ENCODE measurements around the gene ESRP2. TPM values are rescaled to one million over a fixed set of nuclear protein-coding genes. Genes with fewer than 3 reads are reported as not detected.

ESRP2 gene
- total and polyA plus RNA-seq, 7 donors = under 0.01 to 50.0 (median 12.1) TPM; not detected in 1

DNA sequence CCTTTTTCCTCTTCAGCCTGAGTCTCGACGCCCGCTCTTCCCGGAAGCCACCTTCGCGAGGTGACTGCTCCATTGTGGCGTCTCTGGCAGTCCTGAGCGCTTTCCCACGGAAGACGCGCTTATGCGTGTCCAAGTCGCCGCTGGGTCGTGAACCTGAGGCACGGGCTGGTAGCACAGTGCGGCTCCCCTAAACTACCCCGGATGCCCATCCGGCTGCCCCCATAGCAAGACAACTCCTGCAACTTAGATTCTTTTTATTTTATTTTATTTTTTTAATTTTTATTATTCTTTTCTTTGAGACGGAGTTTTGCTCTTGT lies 2.1 kb upstream of the ESRP2 start:
- intact Hi-C loops (cut with DNase I) = no loop called here
- peak overlapping the region; percentile 39 to 73 (median 54) for H3K4me3 ChIP-seq
- H3K4me1 ChIP-seq = peaks cover 0 to 37% (median 35%) of the 10 kb centered on the region in 4 donors
- H3K9me3 ChIP-seq = no peaks in the 10 kb centered on the region
- H3K27ac ChIP-seq = peak overlapping the region; percentile 74 to 88 (median 80)
- no peak for DNase-seq
- no peaks in the 10 kb centered on the region for H3K36me3 ChIP-seq
- WGBS, 2 donors = 7 to 12% methylated on average over 20 of the region's 20 CpGs
- H3K27me3 ChIP-seq = no peaks in the 10 kb centered on the region
- no peak for TF ChIP-seq POLR2A (IDR thresholded peaks at IDR 0.05)
- TF ChIP-seq POLR2AphosphoS5 (IDR thresholded peaks at IDR 0.05) = no peak
- TF ChIP-seq, protein P1, sequence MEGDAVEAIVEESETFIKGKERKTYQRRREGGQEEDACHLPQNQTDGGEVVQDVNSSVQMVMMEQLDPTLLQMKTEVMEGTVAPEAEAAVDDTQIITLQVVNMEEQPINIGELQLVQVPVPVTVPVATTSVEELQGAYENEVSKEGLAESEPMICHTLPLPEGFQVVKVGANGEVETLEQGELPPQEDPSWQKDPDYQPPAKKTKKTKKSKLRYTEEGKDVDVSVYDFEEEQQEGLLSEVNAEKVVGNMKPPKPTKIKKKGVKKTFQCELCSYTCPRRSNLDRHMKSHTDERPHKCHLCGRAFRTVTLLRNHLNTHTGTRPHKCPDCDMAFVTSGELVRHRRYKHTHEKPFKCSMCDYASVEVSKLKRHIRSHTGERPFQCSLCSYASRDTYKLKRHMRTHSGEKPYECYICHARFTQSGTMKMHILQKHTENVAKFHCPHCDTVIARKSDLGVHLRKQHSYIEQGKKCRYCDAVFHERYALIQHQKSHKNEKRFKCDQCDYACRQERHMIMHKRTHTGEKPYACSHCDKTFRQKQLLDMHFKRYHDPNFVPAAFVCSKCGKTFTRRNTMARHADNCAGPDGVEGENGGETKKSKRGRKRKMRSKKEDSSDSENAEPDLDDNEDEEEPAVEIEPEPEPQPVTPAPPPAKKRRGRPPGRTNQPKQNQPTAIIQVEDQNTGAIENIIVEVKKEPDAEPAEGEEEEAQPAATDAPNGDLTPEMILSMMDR (IDR thresholded peaks at IDR 0.05) = no peak
- TF ChIP-seq EP300 (IDR thresholded peaks at IDR 0.05) = no peak

DNA sequence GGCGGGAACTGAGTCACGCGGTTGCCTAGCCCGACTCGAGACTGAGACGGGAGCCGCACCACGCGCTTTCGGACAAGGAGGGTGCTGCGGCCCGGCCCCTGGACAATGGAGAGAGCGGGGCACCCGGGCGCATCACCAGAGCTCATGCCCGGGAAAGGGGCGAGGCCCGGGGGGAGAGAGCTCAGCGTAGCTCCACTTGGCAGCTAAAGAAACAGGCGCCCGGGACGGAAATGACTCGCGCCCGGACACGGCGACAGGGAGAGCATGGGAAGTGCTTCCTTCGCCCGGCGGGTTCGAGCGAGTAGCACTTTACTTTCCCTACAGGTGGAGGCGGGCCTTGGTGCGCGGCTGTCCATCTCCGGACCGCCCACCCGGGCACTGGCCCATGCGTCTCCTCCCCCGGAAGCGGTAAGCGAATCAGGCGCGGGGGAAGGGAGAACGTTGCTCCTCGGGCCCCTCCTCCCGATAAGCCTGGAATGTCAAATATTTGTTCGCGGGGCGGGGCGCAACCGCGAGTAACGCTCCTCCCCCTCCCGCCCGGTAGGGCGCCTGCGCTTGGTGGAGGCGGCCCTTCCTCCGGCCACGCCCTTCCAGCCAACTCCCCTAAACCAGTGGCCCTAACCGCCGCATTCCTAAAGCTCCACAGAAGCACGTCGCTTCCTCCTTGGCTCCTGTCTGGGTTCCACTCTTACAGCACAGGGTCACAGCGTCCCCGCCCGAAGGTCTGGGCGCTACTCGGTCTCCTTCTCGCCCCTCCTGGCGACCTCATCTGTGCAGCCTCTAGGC lies 1.5 kb upstream of the ESRP2 start:
- Histone ChIP-seq H3K27ac (peak overlapping the region; percentile 74 to 88 (median 80)), H3K27me3 (no peaks in the 10 kb centered on the region), H3K4me1 (peaks cover 0 to 37% (median 35%) of the 10 kb centered on the region in 4 donors), H3K9me3 (no peaks in the 10 kb centered on the region), H3K36me3 (no peaks in the 10 kb centered on the region), H3K4me3 (peak overlapping the region; percentile 39 to 73 (median 54))
- DNase-seq = peak; percentile 99
- peak; percentile 82 to 95 (median 94) for TF ChIP-seq POLR2AphosphoS5 (IDR thresholded peaks at IDR 0.05)
- TF ChIP-seq EP300 (IDR thresholded peaks at IDR 0.05) = peak in 1 of 4 donors; percentile 28
- TF ChIP-seq, protein P1 (IDR thresholded peaks at IDR 0.05) = no peak
- TF ChIP-seq POLR2A (IDR thresholded peaks at IDR 0.05) = peak; percentile 45 to 76
- WGBS, 2 donors = 0% methylated on average over 72 of the region's 72 CpGs
- intact Hi-C loops (cut with DNase I) = no loop called here

- H3K4me1 ChIP-seq = peaks cover 0 to 37% (median 35%) of the 10 kb centered on the region in 4 donors
- TF ChIP-seq POLR2A (IDR thresholded peaks at IDR 0.05) (no peak), POLR2AphosphoS5 (IDR thresholded peaks at IDR 0.05) (no peak), EP300 (IDR thresholded peaks at IDR 0.05) (no peak)
- TF ChIP-seq, protein P1 (IDR thresholded peaks at IDR 0.05) = no peak
- 3 to 9% methylated on average over 21 of the region's 21 CpGs for WGBS, 2 donors
- intact Hi-C loops (cut with DNase I) = no loop called here
- peak; percentile 76 for DNase-seq
- H3K36me3 ChIP-seq = no peaks in the 10 kb centered on the region
- H3K4me3 ChIP-seq = peak overlapping the region; percentile 39 to 73 (median 54)
- no peaks in the 10 kb centered on the region for H3K9me3 ChIP-seq
- H3K27me3 ChIP-seq = no peaks in the 10 kb centered on the region
- peak overlapping the region; percentile 74 to 88 (median 80) for H3K27ac ChIP-seq
These were observed 907 bp upstream of the ESRP2 start for GRCh38 chr16:68236826-68237242.

DNA sequence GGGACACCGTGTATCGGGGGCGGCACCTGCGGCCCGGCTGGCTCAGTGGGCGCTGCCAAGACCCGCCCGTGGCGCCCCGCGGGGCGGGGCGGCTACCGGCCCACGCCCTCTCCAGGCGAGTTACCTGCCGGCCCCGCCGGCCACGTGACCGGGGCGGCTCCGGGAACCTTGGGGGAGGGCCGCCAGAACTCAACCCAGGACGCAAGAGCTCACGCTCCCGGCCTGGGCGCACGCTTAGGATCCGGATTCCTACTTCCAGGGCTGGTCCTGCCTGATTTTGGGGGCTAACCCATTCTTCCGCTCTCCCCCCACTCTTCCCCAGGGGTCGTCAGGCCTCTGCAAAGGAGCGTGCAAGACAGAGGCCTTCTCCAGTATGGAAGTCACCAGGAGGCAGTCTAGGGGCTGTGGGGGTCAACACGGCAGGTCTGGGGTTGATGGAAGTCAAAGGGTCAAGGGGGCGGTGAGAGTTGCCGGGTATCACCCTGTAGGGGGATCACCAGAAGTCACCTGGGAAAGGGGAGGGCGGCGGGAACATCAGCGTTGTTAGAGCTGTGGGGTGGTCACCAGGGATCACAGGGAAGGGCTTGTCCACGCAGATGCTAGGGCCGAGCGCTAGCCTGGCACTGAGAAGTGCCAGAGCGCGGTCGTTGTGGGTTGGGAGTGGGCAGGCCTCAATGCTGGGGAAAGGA lies 354 bp upstream of the ESRP2 start:
- 3 to 8% methylated on average over 45 of the region's 45 CpGs for WGBS, 2 donors
- intact Hi-C loops (cut with DNase I) = no loop called here
- H3K36me3 ChIP-seq = no peaks in the 10 kb centered on the region
- H3K27ac ChIP-seq = peak overlapping the region; percentile 74 to 88 (median 80)
- H3K9me3 ChIP-seq = no peaks in the 10 kb centered on the region
- peak; percentile 77 for DNase-seq
- peak overlapping the region in 3 of 4 donors; percentile 49 to 73 (median 58) for H3K4me3 ChIP-seq
- TF ChIP-seq, protein P1 (IDR thresholded peaks at IDR 0.05) = no peak
- no peak for TF ChIP-seq EP300 (IDR thresholded peaks at IDR 0.05)
- TF ChIP-seq POLR2AphosphoS5 (IDR thresholded peaks at IDR 0.05) = peak in 1 of 4 donors; percentile 52
- peak in 1 of 2 donors; percentile 77 for TF ChIP-seq POLR2A (IDR thresholded peaks at IDR 0.05)
- H3K27me3 ChIP-seq = no peaks in the 10 kb centered on the region
- H3K4me1 ChIP-seq = peaks cover 0 to 37% (median 35%) of the 10 kb centered on the region in 4 donors

Measured in sigmoid colon (tissue), 7 donors.